GM12878 (cell line): Measurements from ENCODE around the gene ASB8. TPM values are rescaled to one million over a fixed set of nuclear protein-coding genes. Genes with fewer than 3 reads are reported as not detected.

Experiments
- ATAC-seq: fragments of 200-7000 bp; cut with Tn5 transposase; 3 replicates; pipeline ENCODE4 v1.9.1; 2020; ENCODE audit warnings: mild to moderate bottlenecking, moderate library complexity
- BruUV-seq: library from RNA; stranded (reverse); fragments of 400-500 nt; replicated peaks from 2 replicates; lab custom pipeline; 2021; lab: Mats Ljungman, UMichigan
- CTCF ChIA-PET: fragments of 300-600 bp; sonication (Branson Sonifier 250); formaldehyde crosslinking; extraction: SDS; loops from one replicate; lab custom pipeline; 2021; ENCODE audit warnings: inconsistent platforms; lab: Yijun Ruan, JAX
- POLR2A ChIA-PET: fragments of 350-600 bp; formaldehyde crosslinking; extraction: SDS; loops from one replicate; lab custom pipeline; 2021; ENCODE audit warnings: inconsistent platforms; lab: Charles Lee
- RAD21 ChIA-PET: fragments of 300-600 bp; sonication (Branson Sonifier 250); formaldehyde crosslinking; loops from one replicate; lab custom pipeline; 2023; ENCODE audit warnings: antibody characterized with exemption; ENCODE audit not compliant: unreplicated experiment; lab: Charles Lee
- SMC1A ChIA-PET: fragments of 300-600 bp; sonication (Branson Sonifier 250); formaldehyde crosslinking; loops from one replicate; lab custom pipeline; 2023; ENCODE audit not compliant: unreplicated experiment, uncharacterized antibody; lab: Charles Lee
- DNase-seq: peaks from one replicate; pipeline ENCODE4 v3.0.0-alpha.2; 2011; ENCODE audit warnings: low read depth, low spot score
- FAIRE-seq: peaks from 3 replicates; lab custom pipeline; 2011; peaks lifted over from hg19 to GRCh38; lab: Jason Lieb, UNC
- H2AFZ ChIP-seq: 2 replicates; pipeline ENCODE4 v1.6.0; 2011; ENCODE audit warnings: low read depth, low read length, control low read depth; ENCODE audit not compliant: control insufficient read depth
- H3K27ac ChIP-seq: 2 replicates; pipeline ENCODE4 v1.5.1; 2011; ENCODE audit warnings: control low read depth; ENCODE audit not compliant: control insufficient read depth, insufficient read depth
- H3K27me3 ChIP-seq, 2 experiments: replicated peaks in 1 of 2; 2 replicates each; pipeline versions ENCODE4 v1.6.0 to v1.6.1; 2011; ENCODE audit warnings: low read length in 1 of 2; ENCODE audit not compliant: control insufficient read depth in 2 of 2, insufficient read depth in 2 of 2
- H3K36me3 ChIP-seq, 2 experiments: 2 replicates each; pipeline ENCODE4 v1.5.1; 2011; ENCODE audit warnings: low read length in 1 of 2; ENCODE audit not compliant: control insufficient read depth in 2 of 2, insufficient read depth in 2 of 2
- H3K4me1 ChIP-seq: 2 replicates; pipeline ENCODE4 v1.6.1; 2011; ENCODE audit warnings: mild to moderate bottlenecking, low read length, moderate library complexity, mixed read lengths; ENCODE audit not compliant: control insufficient read depth, insufficient read depth
- H3K4me2 ChIP-seq: 2 replicates; pipeline ENCODE4 v1.6.0; 2011; ENCODE audit warnings: control low read depth; ENCODE audit not compliant: control insufficient read depth, insufficient read depth
- H3K4me3 ChIP-seq: fragments of 200-600 bp; sonication (generic); 2 replicates; pipeline ENCODE4 v1.5.1; 2016
- H3K79me2 ChIP-seq: 2 replicates; pipeline ENCODE4 v1.6.0; 2011; ENCODE audit warnings: low read length; ENCODE audit not compliant: control insufficient read depth, insufficient read depth
- H3K9ac ChIP-seq: 2 replicates; pipeline ENCODE4 v1.8.0; 2011; ENCODE audit warnings: low read length, control low read depth, mixed read lengths; ENCODE audit not compliant: control insufficient read depth, insufficient read depth
- H3K9me3 ChIP-seq: replicated peaks from 3 replicates; pipeline ENCODE4 v1.5.1; 2011; ENCODE audit warnings: mild to moderate bottlenecking, low read length; ENCODE audit not compliant: control insufficient read depth, insufficient read depth
- H4K20me1 ChIP-seq: 2 replicates; pipeline ENCODE4 v1.6.0; 2011; ENCODE audit not compliant: control insufficient read depth, insufficient read depth
- ATF2 ChIP-seq: IDR thresholded peaks from 2 replicates; pipeline ENCODE4 v1.6.1; 2012; ENCODE audit warnings: low read length, inconsistent platforms
- CBX3 ChIP-seq: fragments of 200-600 bp; sonication (generic); IDR thresholded peaks from 2 replicates; pipeline ENCODE4 v1.6.1; 2016; ENCODE audit warnings: low read depth, borderline replicate concordance
- E4F1 ChIP-seq: fragments of 450-650 bp; IDR thresholded peaks from 2 replicates; pipeline ENCODE4 v1.6.1; 2018; ENCODE audit warnings: borderline replicate concordance, mild to moderate bottlenecking; ENCODE audit not compliant: partially characterized antibody
- NRF1 ChIP-seq: conservative IDR thresholded peaks from 2 replicates; pipeline ENCODE4 v1.6.1; 2011; ENCODE audit warnings: mild to moderate bottlenecking, low read depth, low read length, improper control_type of control experiment
- SIX5 ChIP-seq: IDR thresholded peaks from 2 replicates; pipeline ENCODE4 v1.6.1; 2011; ENCODE audit warnings: mild to moderate bottlenecking, low read depth, low read length, moderate library complexity; ENCODE audit not compliant: severe bottlenecking
- SMC3 ChIP-seq: IDR thresholded peaks from 2 replicates; pipeline ENCODE4 v1.6.1; 2011; ENCODE audit warnings: low read length, improper control_type of control experiment, borderline replicate concordance
- TCF7 ChIP-seq: IDR thresholded peaks from 2 replicates; pipeline ENCODE4 v1.6.1; 2014; ENCODE audit warnings: antibody characterized with exemption, borderline replicate concordance
- USF2 ChIP-seq: IDR thresholded peaks from 2 replicates; pipeline ENCODE4 v1.6.1; 2011; ENCODE audit warnings: low read depth, low read length, improper control_type of control experiment, borderline replicate concordance
- ZBTB11 ChIP-seq: fragments of 450-650 bp; formaldehyde crosslinking; IDR thresholded peaks from 2 replicates; pipeline ENCODE4 v1.5.0; 2022; ENCODE audit warnings: mild to moderate bottlenecking, missing genetic modification characterization
- WGBS: methylation state at CpG from one replicate; pipeline ENCODE4 v1.1.6; 2016; ENCODE audit warnings: low lambda C conversion rate; ENCODE audit not compliant: insufficient replicate concordance, insufficient coverage; ENCODE audit errors: missing lambda C conversion rate; 5-methylcytosine and 5-hydroxymethylcytosine counted together
- in situ Hi-C: fragments of 300-500 bp; cut with MboI; formaldehyde crosslinking; loops from 9 replicates; pipeline ENCODE4 v1.14.3; 2018; ENCODE audit warnings: mixed read lengths
- intact Hi-C: fragments of 100-400 bp; cut with micrococcal nuclease; formaldehyde crosslinking; loops from one replicate; pipeline ENCODE4 v1.14.2; 2022; ENCODE audit not compliant: unreplicated experiment
- polyA plus RNA-seq, 11 experiments: library from polyadenylated mRNA; depleted of rRNA in 4 of 11; unstranded in 6 of 11; stranded (reverse) in 5 of 11; fragments of >200 nt; fragmentation: Nextera tagmentation in 4 of 11; fragmentation: Illumina TruSeq in 1 of 11; extraction: Ambion mirVana in 4 of 11; extraction: Trizol in 1 of 11; gene quantifications; 1 replicate in 1 of 11; 2 replicates in 10 of 11; pipeline versions ENCODE4 v1.2.1 to v1.2.3, GENCODE V29; 2011 to 2016; ENCODE audit warnings: inconsistent platforms in 2 of 11, missing spikeins in 2 of 11, low read depth in 1 of 11
- total RNA-seq, 4 experiments: library from RNA; depleted of rRNA in 3 of 4; stranded (reverse); fragments of >200 nt in 3 of 4; fragmentation: Illumina TruSeq in 1 of 4; extraction: Trizol in 1 of 4; gene quantifications; 2 replicates each; pipeline versions ENCODE4 v1.2.1 to v1.2.3, GENCODE V29; 2013 to 2021

The ASB8 gene
- total and polyA plus RNA-seq, 10 of the 15 experiments (the other 5 are each of a cell fraction or from before 2014, with no cell fraction given) = 23.7 to 48.0 (median 29.1) TPM

GRCh38 chr12:48118284-48118871, 38.9 kb downstream of the ASB8 start:
- in situ Hi-C loops = no loop called here
- intact Hi-C loops = no loop called here
- no peaks in the 10 kb centered on the region for H3K27me3 ChIP-seq
- H2AFZ ChIP-seq = peak overlapping the region; percentile 94
- no peak overlapping the region for H3K4me3 ChIP-seq
- ChIA-PET RAD21 (interaction anchor here (0.6 to 1.9 kb wide), 6 partner anchors 10 to 82 kb away, joined by 3 to 8 read pairs (median 4); partner anchors contain the start of genes ASB8 and SENP1), POLR2A (interaction anchor here (0.6 to 2.2 kb wide), 6 partner anchors 11 to 226 kb away, joined by 3 to 17 read pairs (median 4); partner anchors contain the start of genes ASB8 and SENP1), CTCF (interaction anchor here (0.6 to 3.5 kb wide), 4 partner anchors 10 to 42 kb away, joined by 3 to 19 read pairs (median 3); partner anchors contain the start of gene SENP1), SMC1A (interaction anchor here (1.0 to 3.4 kb wide), 7 partner anchors 10 to 64 kb away, joined by 3 to 27 read pairs (median 4); partner anchors contain the start of gene SENP1)
- H3K4me2 ChIP-seq = peak overlapping the region; percentile 88
- H3K4me1 ChIP-seq = peaks cover 6% of the 10 kb centered on the region
- H3K27ac ChIP-seq = no peak overlapping the region
- ATAC-seq (no peak), DNase-seq (no peak), FAIRE-seq (no peak)
- no TSS peak for BruUV-seq
- H4K20me1 ChIP-seq = no peaks in the 10 kb centered on the region
- H3K79me2 ChIP-seq = peaks cover 23% of the 10 kb centered on the region
- H3K9ac ChIP-seq = no peak overlapping the region; the same call in none of the 2 replicates
- WGBS = 50% methylated on average over 3 of the region's 3 CpGs
- peaks cover 0 to 4% of the 10 kb centered on the region in 2 experiments; a peak in 1 of 4 replicates for H3K36me3 ChIP-seq
- no peaks in the 10 kb centered on the region for H3K9me3 ChIP-seq
- TF ChIP-seq ATF2 (no peak), SIX5 (no peak), USF2 (no peak), CBX3 (no peak), ZBTB11 (CRISPR knock-in tag) (no peak), NRF1 (no peak), E4F1 (no peak), TCF7 (no peak), SMC3 (no peak)
